Tibial nerve (tissue), 3 donors: ENCODE data around the gene PXDC1.

Experiments used
- CTCF ChIP-seq, 5 experiments: fragments of 200-600 bp in 3 of 5; fragments of 450-650 bp in 2 of 5; sonication (generic) in 3 of 5; IDR thresholded peaks; one replicate each; pipeline ENCODE4 v1.5.1; 2016 to 2019; ENCODE audit warnings: antibody characterized with exemption in 5 of 5, mild to moderate bottlenecking in 3 of 5, moderate library complexity in 2 of 5
- POLR2A ChIP-seq, 2 donors: fragments of 450-650 bp; IDR thresholded peaks; one replicate each; pipeline ENCODE4 v1.6.1; 2017; ENCODE audit warnings: antibody characterized with exemption in 2 of 2, mild to moderate bottlenecking in 2 of 2, moderate library complexity in 2 of 2

- TF ChIP-seq CTCF (IDR thresholded peaks at IDR 0.05) (no peak), POLR2A (IDR thresholded peaks at IDR 0.05) (no peak)
Observed at GRCh38 chr6:3735029-3735605, 16.4 kb downstream of the PXDC1 start.
